GM12873 (cell line): ENCODE measurements around the gene ARHGAP33.

ENCODE experiments used
- CTCF ChIP-seq: IDR thresholded peaks from 2 replicates; pipeline ENCODE4 v1.5.1; 2012; ENCODE audit warnings: low read depth, mild to moderate bottlenecking, moderate library complexity, low read length, control low read depth; ENCODE audit not compliant: insufficient read depth; ENCODE audit errors: missing control alignments

ARHGAP33 gene

GRCh38 chr19:35792312-35792711 is 16.9 kb downstream of the ARHGAP33 start:
- TF ChIP-seq CTCF: no peak

GRCh38 chr19:35792888-35793287 is 17.5 kb downstream of the ARHGAP33 start:
- no peak for TF ChIP-seq CTCF

- no peak for TF ChIP-seq CTCF
These were observed 18.2 kb downstream of the ARHGAP33 start for GRCh38 chr19:35793381-35794165.

GRCh38 chr19:35796645-35797542 is 21.5 kb downstream of the ARHGAP33 start:
- no peak for TF ChIP-seq CTCF

- TF ChIP-seq CTCF: no peak
These were observed 22.3 kb downstream of the ARHGAP33 start for GRCh38 chr19:35797663-35798062.

GRCh38 chr19:35801828-35802227 is 26.5 kb downstream of the ARHGAP33 start:
- no peak for TF ChIP-seq CTCF

GRCh38 chr19:35805526-35806102 is 30.2 kb downstream of the ARHGAP33 start:
- TF ChIP-seq CTCF: no peak
